SIG-M5 treated with dmso at 0.1 percent for 504 hours (cell line): Measurements from ENCODE around the gene ZFHX2.

ENCODE experiments used
- DNase-seq: peaks from one replicate; lab custom pipeline; 2025; ENCODE audit not compliant: unreplicated experiment; lab: John Stamatoyannopoulos, UW

ZFHX2 gene

DNA sequence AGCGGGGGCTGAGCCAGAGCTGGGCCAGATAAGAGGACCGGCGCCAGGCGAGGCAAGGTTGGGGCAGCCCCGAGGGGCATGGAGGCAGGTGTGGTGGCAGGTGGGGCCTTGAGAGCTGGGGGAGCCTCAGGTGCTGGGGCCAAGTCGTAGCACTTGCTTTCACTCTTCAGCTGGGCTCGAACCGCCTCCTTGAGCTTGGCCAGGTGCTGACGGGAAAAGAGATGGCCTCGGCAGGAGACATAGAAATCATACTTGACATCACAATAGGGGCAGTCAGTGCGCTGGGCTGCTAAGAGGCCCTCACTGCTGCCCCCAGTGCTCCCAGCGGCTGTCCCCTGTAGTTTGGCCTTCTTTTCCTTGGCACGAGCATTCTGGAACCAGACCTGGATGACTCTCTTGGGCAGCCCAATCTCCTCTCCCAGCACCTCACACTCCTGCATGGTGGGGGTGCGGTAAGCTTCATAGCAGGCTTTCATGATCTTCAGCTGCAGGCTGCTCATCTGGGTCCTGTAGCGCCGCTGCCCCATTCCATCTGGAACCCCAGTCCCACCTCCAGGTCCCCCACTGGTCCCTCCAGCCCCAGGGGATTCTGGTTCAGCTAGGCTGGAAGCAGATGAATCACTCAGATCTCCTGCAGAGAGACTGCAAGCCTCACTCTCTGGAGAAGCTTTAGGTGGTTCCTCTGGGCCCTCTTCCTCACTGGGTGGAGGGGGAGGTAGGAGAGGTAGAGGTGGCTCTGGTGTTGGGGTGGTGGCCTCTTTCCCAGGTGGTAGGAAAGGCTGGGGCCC is 28.1 kb downstream of the ZFHX2 start:
- no peak for DNase-seq

GRCh38 chr14:23522643-23523198 is 28.8 kb downstream of the ZFHX2 start:
- no peak for DNase-seq

- DNase-seq, result peak; percentile 25
These were observed 29.6 kb downstream of the ZFHX2 start for GRCh38 chr14:23521785-23522640.

- DNase-seq, result no peak
These were observed 30.5 kb downstream of the ZFHX2 start for GRCh38 chr14:23520899-23521533.

DNA sequence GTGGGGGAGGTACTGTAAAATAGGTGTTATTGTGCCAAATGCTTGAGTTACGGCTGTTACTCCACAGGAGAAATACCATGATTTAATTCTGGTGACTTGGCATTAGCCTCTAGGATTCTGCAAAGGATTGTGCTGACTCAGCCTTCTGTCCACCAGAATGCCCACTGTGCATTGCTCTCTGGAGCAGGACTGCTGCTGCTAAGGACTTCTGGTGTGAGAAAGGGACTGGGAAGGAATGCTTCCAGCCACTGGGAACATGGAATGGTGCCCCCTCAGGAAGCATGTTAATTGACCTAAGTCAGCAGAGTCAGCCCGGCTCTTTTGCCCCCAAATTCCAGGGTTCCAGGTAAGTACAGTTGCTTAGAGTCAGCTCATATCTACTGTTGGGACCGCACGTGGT is 32.9 kb downstream of the ZFHX2 start:
- no peak for DNase-seq

GRCh38 chr14:23517650-23518326 is 33.8 kb downstream of the ZFHX2 start:
- no peak for DNase-seq

DNA sequence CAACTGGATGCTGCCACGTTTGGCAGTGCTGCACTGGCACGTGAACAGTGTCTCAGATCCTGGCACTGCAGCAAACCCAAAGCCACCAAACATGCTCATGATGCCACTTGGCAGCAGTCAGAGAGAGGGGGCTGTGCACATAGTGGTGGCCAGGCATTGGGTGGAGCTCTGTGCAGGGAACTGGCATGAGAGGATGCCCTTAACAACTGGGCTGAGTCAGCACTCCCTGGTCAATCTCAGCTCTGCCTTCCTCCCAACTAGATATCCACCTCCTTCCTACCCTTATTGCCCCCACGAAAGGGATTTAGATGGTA is 37.0 kb downstream of the ZFHX2 start:
- no peak for DNase-seq

DNA sequence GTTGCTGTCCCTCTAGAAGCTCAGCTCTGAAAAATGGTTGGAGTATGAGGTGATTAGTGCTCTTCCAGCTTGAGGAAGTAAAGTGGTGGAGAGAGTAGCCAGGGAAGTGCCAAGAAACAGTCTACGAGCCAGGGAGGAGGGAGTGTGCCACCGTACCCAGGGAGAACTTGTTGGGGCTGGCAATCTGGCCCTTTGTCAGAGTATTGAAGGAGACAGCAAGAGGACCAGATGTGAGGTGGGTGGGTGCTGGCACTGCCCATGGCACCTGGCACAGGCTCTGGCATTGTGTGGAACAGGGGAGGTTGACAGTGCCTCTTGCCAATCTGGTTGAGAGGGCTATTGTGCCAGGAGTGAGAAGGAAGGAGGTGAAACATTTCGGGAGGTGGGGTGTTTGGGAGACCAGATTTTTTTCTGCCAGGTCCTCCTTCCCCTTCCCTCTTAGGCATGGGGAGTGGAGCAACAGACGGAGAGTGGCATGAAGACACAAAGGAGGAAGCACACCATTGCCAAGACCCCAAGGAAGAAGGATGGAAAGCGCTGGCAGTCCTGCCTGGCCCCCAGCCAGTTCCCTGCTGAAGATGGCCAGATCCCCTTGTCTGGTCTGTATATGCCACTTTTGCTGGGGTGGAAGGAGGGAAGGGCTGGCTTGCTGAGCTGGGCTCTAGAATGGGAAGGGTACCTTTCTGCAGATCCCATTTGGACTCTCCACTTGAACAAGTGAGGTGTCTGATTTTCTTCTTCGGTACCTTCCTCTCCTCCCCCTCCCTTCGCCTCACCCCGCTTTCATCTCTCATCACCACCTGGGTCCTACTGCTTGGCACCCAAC is 37.5 kb downstream of the ZFHX2 start:
- no peak for DNase-seq

DNA sequence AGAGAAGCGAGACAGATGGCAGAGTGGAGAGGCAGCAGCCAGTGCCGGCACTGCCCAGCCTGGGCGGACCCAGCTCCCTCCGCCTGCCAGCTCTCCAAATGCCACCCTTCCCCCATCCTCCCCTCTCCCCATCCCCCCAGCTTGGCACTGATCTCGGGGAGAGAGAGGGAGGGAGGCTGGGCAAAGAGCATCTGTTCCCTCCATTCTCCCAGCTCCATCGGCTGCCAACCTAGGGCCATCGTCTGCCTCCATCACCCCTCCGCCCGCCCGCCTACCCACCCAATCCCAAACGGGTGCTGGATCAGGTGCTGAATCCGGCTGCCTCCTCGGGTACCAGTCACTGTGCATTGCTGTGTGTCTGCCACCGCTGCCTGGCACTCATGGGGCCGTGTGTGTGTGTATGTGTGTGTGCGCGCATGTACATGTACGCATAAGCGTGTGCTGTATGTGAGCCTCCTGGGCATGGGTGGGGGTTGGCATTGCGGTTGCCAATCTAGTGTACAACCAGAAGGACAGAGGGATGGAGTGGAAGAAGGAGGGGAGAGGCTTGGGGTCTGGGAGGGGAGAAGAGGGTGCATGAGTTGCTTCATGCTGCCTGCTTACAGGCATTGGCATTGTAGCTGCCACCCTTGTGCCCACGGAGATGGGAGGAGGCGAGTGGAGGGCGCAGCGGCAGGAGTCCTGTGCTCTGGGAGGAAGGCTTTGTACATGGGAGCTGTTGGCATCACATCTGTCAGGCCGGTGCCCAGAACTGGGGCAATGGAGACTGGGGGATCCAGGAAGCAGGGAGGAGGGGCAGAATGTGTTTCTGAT is 38.4 kb downstream of the ZFHX2 start:
- no peak for DNase-seq

DNA sequence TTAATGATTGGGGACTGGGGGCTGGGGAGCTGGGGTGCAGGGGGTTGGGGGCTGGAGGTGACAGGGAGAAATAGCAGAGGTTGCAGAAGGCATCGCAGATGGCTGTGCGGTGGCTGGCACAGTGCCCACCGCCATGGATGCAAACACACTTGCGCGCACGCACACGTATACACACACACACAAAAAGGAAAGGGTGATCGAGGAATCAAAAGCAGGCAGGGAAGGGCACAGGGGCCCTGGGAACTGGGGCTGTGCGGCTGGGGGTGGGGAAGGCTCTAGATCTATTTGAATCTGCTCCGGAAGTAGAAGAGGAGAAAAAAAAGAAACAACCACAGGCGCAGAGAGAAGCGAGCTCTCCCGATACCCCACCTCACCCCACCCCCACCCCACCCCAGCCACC is 39.4 kb downstream of the ZFHX2 start:
- DNase-seq, result no peak

DNA sequence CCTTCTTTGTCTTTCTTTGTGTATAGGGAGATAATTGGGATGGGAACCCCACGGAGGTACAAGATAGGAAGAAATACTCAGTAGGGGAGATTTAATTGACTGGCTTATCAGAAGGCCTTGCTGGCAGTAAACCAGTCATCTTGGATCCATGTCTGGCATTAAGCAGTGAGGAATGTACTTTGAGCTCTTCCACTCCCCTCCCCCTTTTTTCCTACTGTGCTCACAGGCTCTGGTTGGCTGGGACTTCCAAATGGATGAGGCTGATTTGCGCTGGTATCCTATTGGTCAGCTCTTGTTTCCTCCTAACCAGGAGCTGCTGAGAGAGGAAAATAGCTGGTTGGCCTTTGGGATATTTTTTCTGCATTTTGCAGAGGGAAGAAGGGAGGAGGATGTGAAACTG is 57.3 kb downstream of the ZFHX2 start:
- no peak for DNase-seq

DNA sequence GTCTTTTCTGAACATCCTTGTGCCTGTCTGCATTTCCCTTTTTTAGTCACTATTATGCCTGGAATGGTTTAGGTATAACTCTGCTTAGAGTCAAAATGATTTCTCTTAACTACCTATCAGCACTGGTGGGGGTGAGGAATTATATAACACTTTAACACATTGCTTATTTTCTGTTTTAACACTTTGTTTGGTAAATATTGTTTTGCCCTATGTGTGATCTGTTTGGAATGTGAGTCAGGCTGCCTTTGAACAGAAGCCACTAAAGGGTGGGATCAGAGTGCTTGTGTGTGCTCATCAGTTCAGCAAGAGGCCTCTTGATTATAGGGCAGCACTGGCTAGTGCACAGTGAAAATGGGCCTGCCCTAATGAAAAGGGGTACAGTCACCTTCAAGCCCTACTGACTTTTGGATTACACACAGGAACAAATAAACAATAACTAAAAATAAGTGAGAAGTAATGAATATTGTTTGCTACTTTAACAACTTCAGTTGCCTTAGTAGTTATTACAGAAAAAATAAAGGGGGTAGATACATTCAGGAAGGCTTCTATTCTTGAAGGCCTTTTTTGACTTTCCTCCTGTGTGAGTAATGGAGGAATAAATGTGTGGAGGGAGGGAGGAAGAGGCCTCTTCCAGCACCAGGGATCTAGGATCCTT is 58.8 kb downstream of the ZFHX2 start:
- no peak for DNase-seq

DNA sequence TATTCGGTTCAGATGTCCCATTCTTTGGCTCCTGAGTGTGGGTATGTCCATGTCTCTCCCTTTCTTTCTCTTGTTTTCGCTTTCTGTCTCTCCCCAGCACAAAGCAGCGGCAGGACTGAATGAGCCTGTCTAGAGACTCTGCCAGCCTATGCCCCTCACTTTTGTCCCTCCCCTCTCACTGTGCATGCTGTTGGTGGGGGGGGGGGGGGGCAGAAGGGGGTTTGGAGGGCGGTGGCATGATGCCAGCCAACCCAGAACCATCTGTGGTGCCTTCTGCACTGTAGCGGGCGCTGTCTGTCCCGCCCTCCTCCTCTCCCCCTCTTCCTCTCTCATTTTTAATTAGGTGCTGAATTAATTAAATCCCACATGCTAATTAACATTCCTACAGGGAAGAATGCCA is 64.3 kb downstream of the ZFHX2 start:
- no peak for DNase-seq

DNA sequence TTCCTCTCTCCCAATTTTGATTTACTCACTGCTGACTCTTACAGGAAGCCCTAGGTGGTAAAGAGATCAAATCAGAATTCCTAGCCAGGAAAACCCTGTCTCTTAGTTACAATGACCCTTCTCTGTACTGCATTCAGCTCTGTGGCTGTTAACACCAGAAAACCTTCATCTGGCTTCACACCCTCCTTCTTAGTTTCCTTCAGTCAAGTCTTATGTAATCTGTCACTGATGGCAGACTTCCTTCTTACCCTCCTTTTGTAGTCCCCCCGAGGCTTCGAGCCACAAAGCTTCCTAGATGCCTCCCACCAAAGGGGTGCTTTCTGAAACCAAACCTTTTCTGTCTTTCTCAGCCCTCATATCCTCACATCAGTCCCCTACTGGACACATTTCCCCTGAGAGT is 65.5 kb downstream of the ZFHX2 start:
- no peak for DNase-seq

DNA sequence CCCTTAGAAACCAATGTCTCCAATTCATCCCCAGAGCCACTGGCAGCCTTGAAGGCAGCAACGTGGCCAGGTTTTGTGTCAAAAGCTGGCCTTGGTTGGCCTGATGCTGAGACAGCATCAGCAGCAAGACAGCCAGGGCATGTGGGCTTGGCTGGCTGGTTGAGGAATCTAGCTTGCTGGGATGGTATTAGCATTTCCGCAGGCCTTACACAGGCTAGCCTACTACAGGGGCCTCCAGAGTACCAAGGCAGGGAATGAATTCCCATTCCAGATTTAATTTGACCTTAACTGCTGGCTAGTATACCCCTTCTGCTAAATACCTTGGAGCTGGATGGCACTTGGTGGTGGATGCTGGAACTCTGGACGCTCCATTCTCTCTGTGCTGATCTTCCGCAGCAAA is 66.2 kb downstream of the ZFHX2 start:
- no peak for DNase-seq

DNA sequence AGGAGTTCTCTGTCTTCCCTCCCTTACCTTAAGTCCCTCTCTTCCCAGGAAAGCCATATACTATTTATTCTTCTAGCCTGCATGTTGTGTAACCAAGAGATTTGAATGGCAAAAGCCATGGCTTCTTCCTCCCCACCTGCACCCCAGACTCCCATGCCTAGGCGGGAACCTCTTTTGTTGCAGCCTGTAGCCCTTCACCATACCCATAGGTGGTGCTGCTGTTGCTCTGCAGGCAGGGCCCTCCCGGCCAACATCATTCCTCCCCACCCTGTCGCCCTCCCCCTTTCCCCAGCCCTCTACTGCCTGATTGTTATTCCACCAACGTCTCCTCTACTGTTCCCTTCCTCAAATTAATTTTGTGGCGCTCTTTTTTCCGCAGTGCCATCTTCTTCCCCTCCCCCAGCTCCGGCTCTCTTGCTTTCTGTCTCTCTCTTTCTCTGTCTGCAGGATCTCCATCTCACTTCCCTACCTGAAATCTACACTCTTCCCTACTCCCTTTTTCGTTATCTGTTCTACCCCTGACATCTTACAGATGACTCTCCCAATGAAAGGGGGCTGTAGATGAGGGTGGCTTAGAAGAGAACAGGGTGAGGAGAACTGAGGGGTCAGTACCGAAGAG is 68.2 kb downstream of the ZFHX2 start:
- DNase-seq, result peak; percentile 9

- DNase-seq, result no peak
These were observed 68.8 kb downstream of the ZFHX2 start for GRCh38 chr14:23482823-23483148.

DNA sequence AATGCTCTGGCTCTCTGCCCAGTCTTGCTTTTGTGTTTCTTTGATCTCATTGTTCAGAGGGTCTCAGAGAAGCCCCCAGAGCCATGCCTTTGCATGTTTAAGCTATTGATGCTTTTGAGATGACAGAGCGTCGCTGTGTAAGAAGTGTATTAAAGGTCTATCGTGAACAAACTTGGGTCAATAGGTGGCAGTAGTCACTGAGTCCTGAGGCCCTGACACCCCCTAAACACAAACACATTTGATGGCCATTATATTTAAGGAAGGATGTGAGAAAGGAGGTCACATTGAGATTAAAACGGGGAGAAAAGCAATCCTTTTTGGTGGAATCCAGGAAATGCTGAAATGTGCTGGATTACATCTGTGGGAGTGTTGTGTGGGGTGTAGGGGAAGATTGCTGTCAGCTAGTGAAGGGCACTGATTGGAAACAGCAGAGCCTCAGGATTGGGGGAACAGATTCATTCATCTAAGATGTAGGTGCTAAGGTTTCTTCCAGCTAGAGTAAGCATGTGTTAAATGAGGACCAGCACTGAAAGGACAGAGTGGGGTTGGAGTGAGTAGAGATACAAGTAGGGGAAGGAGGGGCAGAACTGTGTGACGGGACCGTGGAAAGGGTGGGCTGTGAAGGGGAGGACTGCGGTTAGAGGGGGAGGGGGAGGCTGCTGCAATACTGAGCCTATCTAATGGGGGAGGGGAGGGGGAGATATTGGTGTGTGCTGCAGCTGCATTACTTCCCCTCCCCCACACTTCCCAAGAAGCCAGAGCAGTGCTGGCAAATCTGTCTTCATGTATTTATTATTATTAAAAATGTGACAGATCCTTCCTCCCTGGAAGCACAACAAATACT is 69.4 kb downstream of the ZFHX2 start:
- no peak for DNase-seq
